A673 (cell line): ENCODE measurements around the gene SPEG. TPM values are rescaled to one million over a fixed set of nuclear protein-coding genes. Genes with fewer than 3 reads are reported as not detected.

ENCODE experiments used
- BruUV-seq: library from RNA; stranded (reverse); fragments of 400-500 nt; replicated peaks from 2 replicates; lab custom pipeline; 2021; lab: Mats Ljungman, UMichigan
- CTCF ChIA-PET: fragments of 300-600 bp; sonication (Branson Sonifier 250); formaldehyde crosslinking; loops from one replicate; lab custom pipeline; 2022; ENCODE audit warnings: antibody characterized with exemption; lab: Charles Lee
- POLR2A ChIA-PET: fragments of 300-600 bp; sonication (Branson Sonifier 250); formaldehyde crosslinking; loops from one replicate; lab custom pipeline; 2022; ENCODE audit warnings: antibody characterized with exemption; ENCODE audit not compliant: low non-redundant PET; lab: Charles Lee
- DNase-seq: peaks from one replicate; pipeline ENCODE4 v3.0.0-alpha.2; 2015; ENCODE audit warnings: low spot score
- H3K27ac ChIP-seq: fragments of 200-600 bp; sonication (generic); 2 replicates; pipeline ENCODE4 v1.5.1; 2016; ENCODE audit warnings: mixed run types, low read depth, mild to moderate bottlenecking, mixed read lengths, antibody characterized with exemption, low read length; ENCODE audit not compliant: poor library complexity, severe bottlenecking
- H3K27me3 ChIP-seq: fragments of 200-600 bp; sonication (generic); replicated peaks from 2 replicates; pipeline ENCODE4 v1.6.1; 2017; ENCODE audit warnings: mixed run types, low read depth, mild to moderate bottlenecking, mixed read lengths, antibody characterized with exemption, low read length; ENCODE audit not compliant: insufficient read depth, poor library complexity
- H3K36me3 ChIP-seq: fragments of 200-600 bp; sonication (generic); 2 replicates; pipeline ENCODE4 v1.6.1; 2016; ENCODE audit warnings: mixed run types, mild to moderate bottlenecking, mixed read lengths, antibody characterized with exemption, low read length; ENCODE audit not compliant: insufficient read depth, poor library complexity, severe bottlenecking
- H3K4me1 ChIP-seq: fragments of 200-600 bp; sonication (generic); 2 replicates; pipeline ENCODE4 v1.6.1; 2017; ENCODE audit warnings: mixed run types, mild to moderate bottlenecking, mixed read lengths, antibody characterized with exemption, low read length; ENCODE audit not compliant: insufficient read depth, poor library complexity, severe bottlenecking
- H3K4me3 ChIP-seq: fragments of 200-600 bp; sonication (generic); 2 replicates; pipeline ENCODE4 v1.5.1; 2016; ENCODE audit warnings: low read depth, mixed run types, mild to moderate bottlenecking, mixed read lengths, low read length; ENCODE audit not compliant: poor library complexity, severe bottlenecking
- H3K9me3 ChIP-seq: fragments of 200-600 bp; sonication (generic); 2 replicates; pipeline ENCODE4 v1.6.1; 2016; ENCODE audit warnings: mixed run types, low read depth, mild to moderate bottlenecking, mixed read lengths, antibody characterized with exemption, low read length; ENCODE audit not compliant: poor library complexity, severe bottlenecking
- CTCF ChIP-seq: fragments of 300-800, 200-600 bp; sonication (generic); conservative IDR thresholded peaks from 2 replicates; pipeline ENCODE4 v1.5.1; 2017; ENCODE audit warnings: low read depth, mild to moderate bottlenecking, antibody characterized with exemption, low read length, moderate library complexity, mixed read lengths
- EZH2 ChIP-seq: fragments of 200-600 bp; sonication (generic); IDR thresholded peaks from 2 replicates; pipeline ENCODE4 v1.6.1; 2017; ENCODE audit warnings: borderline replicate concordance, low read depth, mild to moderate bottlenecking, mixed read lengths, antibody characterized with exemption, low read length; ENCODE audit not compliant: poor library complexity, severe bottlenecking
- intact Hi-C: fragments of 100-400 bp; cut with micrococcal nuclease; formaldehyde crosslinking; loops from one replicate; pipeline ENCODE4 v1.10.0; 2022; ENCODE audit not compliant: unreplicated experiment
- total RNA-seq: library from RNA; stranded (reverse); gene quantifications from 2 replicates; pipeline ENCODE4 v1.2.3, GENCODE V29; 2021

SPEG gene
- total RNA-seq, 1 experiment from 2014 or later, result 8.4 TPM

- CTCF ChIA-PET, result interaction anchor here (0.8 to 1.1 kb wide), 3 partner anchors 18 to 142 kb away, joined by 3 to 5 read pairs (median 4); no protein-coding TSS in a partner anchor
- Histone ChIP-seq H3K27ac (no peak overlapping the region), H3K4me3 (no peak overlapping the region), H3K27me3 (no peaks in the 10 kb centered on the region), H3K36me3 (no peaks in the 10 kb centered on the region), H3K4me1 (no peaks in the 10 kb centered on the region), H3K9me3 (no peaks in the 10 kb centered on the region)
- TF ChIP-seq CTCF (no peak), EZH2 (no peak)
- BruUV-seq, result no TSS peak
- POLR2A ChIA-PET, result no interaction called here
- no peak for DNase-seq
- intact Hi-C loops, result no loop called here
These were observed 2.5 kb downstream of the SPEG start for GRCh38 chr2:219437141-219437540.

DNA sequence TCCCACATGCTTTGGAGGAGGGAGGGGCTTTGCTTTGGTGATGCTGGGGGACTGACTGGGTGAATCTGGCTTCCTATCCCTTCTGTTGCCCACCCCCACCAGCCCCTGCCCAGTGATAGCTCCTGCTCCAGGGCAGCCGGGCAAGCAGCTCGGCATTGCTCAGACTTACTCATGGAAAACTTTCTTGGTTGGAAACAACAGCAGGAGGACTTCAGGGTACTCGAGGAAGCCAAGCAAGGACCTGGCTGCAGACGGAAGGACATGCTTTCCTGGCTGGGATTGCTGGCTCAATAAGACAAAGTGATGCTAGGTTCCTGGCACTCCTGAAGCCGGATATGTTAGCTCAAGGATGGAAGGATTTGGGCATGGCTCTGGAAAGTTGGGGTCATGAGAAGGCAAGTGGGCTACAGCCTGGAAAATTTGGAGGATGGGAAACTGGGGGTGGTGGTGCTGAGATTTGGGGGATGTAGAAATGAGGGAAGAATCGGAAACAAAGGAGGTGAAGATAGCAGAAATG is 3.1 kb downstream of the SPEG start:
- Histone ChIP-seq H3K9me3 (no peaks in the 10 kb centered on the region), H3K36me3 (no peaks in the 10 kb centered on the region), H3K27ac (no peak overlapping the region), H3K27me3 (no peaks in the 10 kb centered on the region), H3K4me3 (no peak overlapping the region), H3K4me1 (no peaks in the 10 kb centered on the region)
- DNase-seq, result no peak
- intact Hi-C loops, result no loop called here
- no peak for TF ChIP-seq EZH2
- TF ChIP-seq CTCF, result no peak
- CTCF ChIA-PET, result interaction anchor here (0.8 to 1.1 kb wide), 2 partner anchors 18 to 92 kb away, joined by 3 to 5 read pairs; no protein-coding TSS in a partner anchor
- BruUV-seq, result no TSS peak
- POLR2A ChIA-PET, result no interaction called here

DNA sequence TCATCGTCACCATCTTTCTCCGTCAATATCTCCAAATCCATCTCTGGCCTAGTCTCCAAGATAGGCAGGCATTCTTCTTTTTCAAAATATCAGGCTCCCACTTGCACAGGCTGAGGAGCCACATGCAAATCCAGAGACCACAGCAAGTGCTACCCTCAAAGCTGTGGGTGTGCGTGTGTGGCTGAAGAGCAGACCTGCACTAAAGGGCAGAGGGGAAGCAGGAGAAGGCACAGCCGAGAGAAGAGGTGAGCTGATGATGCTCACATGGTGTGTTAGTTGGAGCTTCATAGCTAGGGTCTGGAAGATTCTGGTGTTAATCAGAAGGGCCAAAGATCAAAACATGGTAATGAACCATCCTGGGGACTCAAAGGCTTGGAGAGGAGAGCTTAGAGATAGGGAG is 3.8 kb downstream of the SPEG start:
- ChIA-PET CTCF (no interaction called here), POLR2A (no interaction called here)
- Histone ChIP-seq H3K9me3 (no peaks in the 10 kb centered on the region), H3K4me1 (no peaks in the 10 kb centered on the region), H3K36me3 (no peaks in the 10 kb centered on the region), H3K4me3 (no peak overlapping the region), H3K27me3 (no peaks in the 10 kb centered on the region), H3K27ac (no peak overlapping the region)
- intact Hi-C loops, result no loop called here
- no peak for DNase-seq
- TF ChIP-seq EZH2, result no peak
- TF ChIP-seq CTCF, result no peak
- no TSS peak for BruUV-seq
